HAP-1 (cell line): ENCODE data around the gene MTRF1L.
A peak's percentile ranks its signal among the peaks of the same experiment; 100 is the strongest.

Source experiments
- DNase-seq, 2 experiments: peaks; one replicate each; pipeline ENCODE4 v3.0.0-alpha.2; 2016 to 2020; ENCODE audit warnings: low spot score in 2 of 2
- H3K27me3 ChIP-seq: fragments of 250-450 bp; sonication (Bioruptor Pico); 2 replicates; pipeline ENCODE4 v1.5.1; 2020; ENCODE audit warnings: low read depth, mild to moderate bottlenecking, moderate library complexity
- H3K36me3 ChIP-seq: fragments of 250-450 bp; sonication (Bioruptor Pico); replicated peaks from 2 replicates; pipeline ENCODE4 v1.5.1; 2020; ENCODE audit warnings: mild to moderate bottlenecking
- H3K4me1 ChIP-seq: fragments of 250-450 bp; sonication (Bioruptor Pico); 2 replicates; pipeline ENCODE4 v1.5.1; 2020; ENCODE audit warnings: mild to moderate bottlenecking
- H3K4me3 ChIP-seq: fragments of 250-450 bp; sonication (Bioruptor Pico); 2 replicates; pipeline ENCODE4 v1.5.1; 2020; ENCODE audit warnings: mild to moderate bottlenecking, moderate library complexity
- H3K9me3 ChIP-seq: fragments of 250-450 bp; sonication (Bioruptor Pico); 2 replicates; pipeline ENCODE4 v1.5.1; 2020; ENCODE audit warnings: mild to moderate bottlenecking, moderate library complexity
- in situ Hi-C: fragments of 300-500 bp; cut with MboI; formaldehyde crosslinking; loops from 3 replicates; pipeline ENCODE4 v1.14.3; 2020; ENCODE audit warnings: low sequenced_read_pairs, inconsistent platforms, mixed read lengths

The MTRF1L gene, protein sequence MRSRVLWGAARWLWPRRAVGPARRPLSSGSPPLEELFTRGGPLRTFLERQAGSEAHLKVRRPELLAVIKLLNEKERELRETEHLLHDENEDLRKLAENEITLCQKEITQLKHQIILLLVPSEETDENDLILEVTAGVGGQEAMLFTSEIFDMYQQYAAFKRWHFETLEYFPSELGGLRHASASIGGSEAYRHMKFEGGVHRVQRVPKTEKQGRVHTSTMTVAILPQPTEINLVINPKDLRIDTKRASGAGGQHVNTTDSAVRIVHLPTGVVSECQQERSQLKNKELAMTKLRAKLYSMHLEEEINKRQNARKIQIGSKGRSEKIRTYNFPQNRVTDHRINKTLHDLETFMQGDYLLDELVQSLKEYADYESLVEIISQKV

DNA sequence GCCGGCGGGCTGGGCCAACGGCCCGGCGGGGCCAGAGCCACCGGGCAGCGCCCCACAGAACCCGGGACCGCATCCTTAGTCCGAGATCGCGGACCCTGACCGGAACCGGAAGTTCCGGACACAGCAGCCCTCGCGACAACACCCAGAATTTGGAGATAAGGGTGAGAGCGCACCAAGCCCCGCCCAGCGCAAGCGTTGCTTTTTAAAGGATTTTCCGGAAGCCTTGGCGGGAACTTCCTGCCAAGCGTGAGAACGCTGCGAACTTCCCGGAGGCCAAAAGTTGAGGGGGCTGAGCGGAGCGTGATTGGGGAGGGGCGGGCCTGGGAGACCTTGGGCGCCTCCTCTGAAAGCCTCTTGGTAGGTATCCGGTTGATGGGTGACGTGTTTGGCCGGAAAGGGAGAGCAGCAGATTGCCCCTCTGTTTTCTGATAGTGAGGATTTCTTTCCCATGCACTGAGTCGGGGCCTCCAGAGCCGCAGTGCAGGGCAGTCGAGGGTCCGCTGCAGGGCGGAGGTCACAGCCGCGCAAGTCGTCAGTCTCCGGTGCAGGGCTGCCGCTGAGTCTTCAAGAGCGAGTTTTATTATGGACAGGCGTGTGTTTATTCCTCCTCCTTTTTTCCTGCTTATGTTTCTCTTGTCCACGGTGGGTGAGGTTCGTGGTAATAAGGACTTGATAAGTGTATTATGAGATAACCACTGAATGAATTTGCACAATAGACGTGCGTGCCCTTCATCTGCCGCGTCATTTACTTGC is at the start of gene MTRF1L:
Gene MTRF1L (minus strand): TSS at position 97 of the 753 bp plus-strand sequence. CDS start 24 bp downstream, at position 73.
- in situ Hi-C loops: no loop called here
- Histone ChIP-seq H3K4me3 (peak within 1 kb of the TSS; percentile 60), H3K36me3 (peaks cover 15% of the 10 kb centered on the region), H3K9me3 (no peaks in the 10 kb centered on the region), H3K4me1 (peaks cover 16% of the 10 kb centered on the region), H3K27me3 (no peaks in the 10 kb centered on the region)
- peak; percentile 95 to 96 for DNase-seq

DNA sequence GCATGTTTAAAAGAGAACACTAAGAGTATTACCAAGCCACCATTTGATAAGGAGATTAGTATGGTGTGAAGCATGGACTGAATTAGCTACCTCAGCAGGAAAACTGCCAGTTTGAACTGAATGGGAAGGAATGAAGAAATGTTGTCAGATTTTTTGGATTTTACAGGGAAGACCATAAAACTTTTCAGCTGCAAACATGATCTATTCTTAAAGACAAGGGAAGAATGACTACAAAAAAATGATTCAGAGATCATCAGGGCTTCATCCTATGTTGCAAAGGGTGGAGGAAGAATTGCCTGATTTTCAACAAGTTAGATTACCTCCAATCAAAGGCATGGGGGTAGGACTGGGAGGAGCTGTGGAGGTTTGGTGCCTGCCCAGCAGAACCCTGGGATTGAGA is 49.3 kb upstream of the MTRF1L start:
- Histone ChIP-seq H3K36me3 (no peaks in the 10 kb centered on the region), H3K4me1 (peaks cover 14% of the 10 kb centered on the region), H3K9me3 (no peaks in the 10 kb centered on the region), H3K27me3 (no peaks in the 10 kb centered on the region), H3K4me3 (no peak overlapping the region)
- DNase-seq: no peak
- in situ Hi-C loops: no loop called here

- Histone ChIP-seq H3K4me3 (no peak overlapping the region), H3K9me3 (no peaks in the 10 kb centered on the region), H3K27me3 (no peaks in the 10 kb centered on the region), H3K4me1 (peaks cover 8% of the 10 kb centered on the region), H3K36me3 (no peaks in the 10 kb centered on the region)
- DNase-seq: no peak
- in situ Hi-C loops: loop anchor here (25.0 kb wide), 1 partner anchor 189 kb away; no protein-coding TSS in a partner anchor
Observed at GRCh38 chr6:153048631-153049030, 46.1 kb upstream of the MTRF1L start.

- Histone ChIP-seq H3K9me3 (no peaks in the 10 kb centered on the region), H3K36me3 (no peaks in the 10 kb centered on the region; the same call in 1 of the 2 replicates), H3K4me1 (peaks cover 8% of the 10 kb centered on the region), H3K4me3 (no peak overlapping the region), H3K27me3 (no peaks in the 10 kb centered on the region)
- in situ Hi-C loops: loop anchor here (25.0 kb wide), 1 partner anchor 190 kb away; no protein-coding TSS in a partner anchor
- peak; percentile 59 to 89 for DNase-seq
Observed at GRCh38 chr6:153047386-153047785, 44.9 kb upstream of the MTRF1L start.

GRCh38 chr6:153045271-153045670 is 42.8 kb upstream of the MTRF1L start:
- in situ Hi-C loops: loop anchor here (25.0 kb wide), 1 partner anchor 192 kb away; no protein-coding TSS in a partner anchor
- no peak overlapping the region for H3K4me3 ChIP-seq
- H3K36me3 ChIP-seq: no peaks in the 10 kb centered on the region; the same call in none of the 2 replicates
- no peak for DNase-seq
- no peaks in the 10 kb centered on the region for H3K9me3 ChIP-seq
- peaks cover 8% of the 10 kb centered on the region for H3K4me1 ChIP-seq
- H3K27me3 ChIP-seq: no peaks in the 10 kb centered on the region

GRCh38 chr6:153044295-153044694 is 41.8 kb upstream of the MTRF1L start:
- no peaks in the 10 kb centered on the region; the same call in none of the 2 replicates for H3K36me3 ChIP-seq
- no peaks in the 10 kb centered on the region for H3K9me3 ChIP-seq
- no peaks in the 10 kb centered on the region for H3K27me3 ChIP-seq
- DNase-seq: no peak
- peaks cover 8% of the 10 kb centered on the region for H3K4me1 ChIP-seq
- no peak overlapping the region for H3K4me3 ChIP-seq
- in situ Hi-C loops: loop anchor here (25.0 kb wide), 1 partner anchor 193 kb away; no protein-coding TSS in a partner anchor

GRCh38 chr6:153043719-153044118 is 41.2 kb upstream of the MTRF1L start:
- in situ Hi-C loops: loop anchor here (25.0 kb wide), 1 partner anchor 194 kb away; no protein-coding TSS in a partner anchor
- H3K4me1 ChIP-seq: peaks cover 8% of the 10 kb centered on the region
- H3K9me3 ChIP-seq: no peaks in the 10 kb centered on the region
- H3K36me3 ChIP-seq: no peaks in the 10 kb centered on the region; the same call in none of the 2 replicates
- no peak for DNase-seq
- H3K27me3 ChIP-seq: no peaks in the 10 kb centered on the region
- H3K4me3 ChIP-seq: no peak overlapping the region

DNA sequence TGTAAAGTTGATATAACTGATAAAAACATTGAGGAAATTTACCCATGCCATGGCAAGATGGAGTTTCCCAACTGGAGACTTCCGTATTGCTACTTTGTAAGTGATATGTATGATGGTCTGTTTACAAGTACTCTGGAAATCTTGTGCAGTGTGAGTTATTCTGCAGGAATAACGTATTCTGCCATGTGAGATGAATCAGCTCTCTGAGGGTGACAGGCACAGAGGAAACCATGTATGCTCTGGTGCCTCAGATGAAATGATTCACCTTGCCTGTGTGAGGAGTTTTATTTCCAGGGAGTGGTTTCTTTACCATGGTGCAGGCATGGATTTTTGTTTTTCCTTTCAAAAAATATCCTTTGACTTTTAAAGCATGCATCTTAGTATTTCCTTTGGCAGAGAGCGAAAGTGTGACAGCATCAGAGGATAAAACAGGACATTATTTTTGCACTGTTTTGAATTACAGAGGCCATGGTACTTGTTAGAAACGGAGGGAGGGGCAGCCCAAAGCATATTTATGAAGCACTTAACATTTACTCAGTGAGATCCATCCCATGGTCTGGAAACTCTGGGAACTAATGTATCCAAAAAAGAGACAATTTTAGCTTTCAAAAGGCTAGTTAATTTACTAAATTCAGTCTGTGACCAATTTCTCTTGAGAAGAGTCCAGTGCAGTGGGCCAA is 36.0 kb upstream of the MTRF1L start:
- no peaks in the 10 kb centered on the region for H3K4me1 ChIP-seq
- peaks cover 2% of the 10 kb centered on the region for H3K36me3 ChIP-seq
- in situ Hi-C loops: loop anchor here (25.0 kb wide), 1 partner anchor 199 kb away; no protein-coding TSS in a partner anchor
- DNase-seq: no peak
- H3K4me3 ChIP-seq: no peak overlapping the region
- no peaks in the 10 kb centered on the region for H3K9me3 ChIP-seq
- H3K27me3 ChIP-seq: no peaks in the 10 kb centered on the region

GRCh38 chr6:153034139-153034538 is 31.6 kb upstream of the MTRF1L start:
- Histone ChIP-seq H3K9me3 (no peaks in the 10 kb centered on the region), H3K27me3 (no peaks in the 10 kb centered on the region), H3K4me3 (no peak overlapping the region), H3K4me1 (no peaks in the 10 kb centered on the region), H3K36me3 (0 out of 2 replicates have a peak, but pooled peaks cover 2% of the 10 kb centered on the region)
- DNase-seq: no peak
- in situ Hi-C loops: loop anchor here (25.0 kb wide), 1 partner anchor 203 kb away; no protein-coding TSS in a partner anchor

DNA sequence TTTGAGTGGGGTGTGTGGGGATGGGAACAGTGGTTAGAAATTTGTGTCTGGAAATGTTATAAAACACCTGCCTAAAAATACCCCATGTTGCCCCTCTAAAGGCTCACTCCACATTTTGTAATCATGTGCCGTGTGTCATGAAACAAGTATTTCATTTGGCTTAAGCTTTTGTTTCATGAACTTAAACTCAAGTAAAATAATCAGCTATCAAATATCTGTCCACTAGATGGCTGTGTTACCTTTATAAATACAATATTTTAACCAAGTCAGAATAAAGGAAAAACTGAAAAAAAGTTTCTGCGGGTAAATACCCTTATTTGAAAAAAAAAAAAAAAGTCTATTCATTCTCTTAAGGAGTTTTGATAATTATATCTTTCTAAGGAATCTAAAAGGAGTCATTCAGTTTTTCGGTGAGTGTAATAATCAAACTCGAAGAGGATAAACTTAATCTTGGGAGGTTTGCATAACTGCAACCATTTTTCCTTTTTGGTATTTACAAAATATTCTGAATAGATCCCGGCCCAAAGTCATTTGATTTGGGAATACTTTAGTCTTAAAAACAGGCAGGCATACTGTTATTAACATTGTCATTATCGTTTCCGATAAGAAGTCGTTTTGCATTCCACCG is 29.9 kb upstream of the MTRF1L start:
- no peaks in the 10 kb centered on the region for H3K27me3 ChIP-seq
- DNase-seq: peak in 1 of 2 experiments; percentile 21
- in situ Hi-C loops: loop anchor here (25.0 kb wide), 1 partner anchor 205 kb away; no protein-coding TSS in a partner anchor
- no peaks in the 10 kb centered on the region for H3K4me1 ChIP-seq
- no peaks in the 10 kb centered on the region for H3K36me3 ChIP-seq
- no peaks in the 10 kb centered on the region for H3K9me3 ChIP-seq
- no peak overlapping the region for H3K4me3 ChIP-seq

DNA sequence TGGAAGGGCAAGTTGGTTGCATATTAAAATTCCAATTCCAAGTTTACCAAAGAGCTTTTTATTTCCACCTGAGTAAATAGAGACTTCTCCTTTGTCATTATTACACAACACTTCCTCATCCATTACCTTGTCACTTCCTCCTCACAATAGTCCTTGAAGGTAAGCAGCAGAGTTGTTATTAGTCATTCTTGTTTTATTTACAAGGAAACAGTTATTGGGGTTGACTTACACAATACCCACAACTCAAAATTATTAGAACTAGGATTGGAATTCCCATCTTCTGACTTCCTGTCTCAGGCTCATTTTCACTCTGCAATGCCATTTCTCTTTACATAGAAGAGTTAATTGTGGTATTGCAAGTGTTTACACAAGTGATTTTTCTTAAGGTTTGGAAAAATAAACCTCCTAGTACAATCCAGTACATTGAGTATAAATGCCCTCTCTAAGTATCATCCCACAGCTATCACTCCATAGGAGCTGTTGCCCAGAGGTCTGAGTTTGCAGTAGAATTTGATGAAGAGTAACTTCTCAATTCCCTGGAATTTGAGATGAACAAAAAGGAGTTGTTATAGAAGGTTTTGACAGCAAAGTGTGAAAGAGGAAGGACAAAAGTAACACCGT is 28.9 kb upstream of the MTRF1L start:
- DNase-seq: no peak
- no peaks in the 10 kb centered on the region for H3K4me1 ChIP-seq
- in situ Hi-C loops: loop anchor here (25.0 kb wide), 1 partner anchor 206 kb away; no protein-coding TSS in a partner anchor
- H3K27me3 ChIP-seq: no peaks in the 10 kb centered on the region
- H3K4me3 ChIP-seq: no peak overlapping the region
- no peaks in the 10 kb centered on the region for H3K9me3 ChIP-seq
- no peaks in the 10 kb centered on the region for H3K36me3 ChIP-seq

DNA sequence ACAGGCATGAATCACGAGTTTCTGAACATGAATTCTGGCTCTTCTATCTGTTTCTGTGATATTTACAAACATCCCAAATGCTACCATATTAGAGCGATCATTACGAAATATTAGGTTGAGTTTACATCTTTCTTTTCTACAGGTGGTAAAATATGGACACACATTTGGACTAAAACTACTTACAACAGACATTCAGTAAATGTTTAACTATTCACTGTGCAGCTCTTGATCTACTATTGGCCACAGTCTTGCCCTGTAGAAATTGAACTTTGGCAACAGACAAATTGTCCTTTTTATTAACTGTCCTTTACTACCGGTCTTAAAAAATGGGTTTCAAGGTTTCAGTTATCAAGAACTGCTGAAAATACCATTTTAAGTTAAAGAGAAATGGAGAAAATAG is 26.5 kb upstream of the MTRF1L start:
- no peaks in the 10 kb centered on the region for H3K27me3 ChIP-seq
- no peaks in the 10 kb centered on the region for H3K4me1 ChIP-seq
- in situ Hi-C loops: loop anchor here (25.0 kb wide), 1 partner anchor 208 kb away; no protein-coding TSS in a partner anchor
- no peaks in the 10 kb centered on the region for H3K9me3 ChIP-seq
- H3K4me3 ChIP-seq: no peak overlapping the region
- no peak for DNase-seq
- H3K36me3 ChIP-seq: no peaks in the 10 kb centered on the region
